ENCODE results near the gene MYOM1.

Gene MYOM1

DNA sequence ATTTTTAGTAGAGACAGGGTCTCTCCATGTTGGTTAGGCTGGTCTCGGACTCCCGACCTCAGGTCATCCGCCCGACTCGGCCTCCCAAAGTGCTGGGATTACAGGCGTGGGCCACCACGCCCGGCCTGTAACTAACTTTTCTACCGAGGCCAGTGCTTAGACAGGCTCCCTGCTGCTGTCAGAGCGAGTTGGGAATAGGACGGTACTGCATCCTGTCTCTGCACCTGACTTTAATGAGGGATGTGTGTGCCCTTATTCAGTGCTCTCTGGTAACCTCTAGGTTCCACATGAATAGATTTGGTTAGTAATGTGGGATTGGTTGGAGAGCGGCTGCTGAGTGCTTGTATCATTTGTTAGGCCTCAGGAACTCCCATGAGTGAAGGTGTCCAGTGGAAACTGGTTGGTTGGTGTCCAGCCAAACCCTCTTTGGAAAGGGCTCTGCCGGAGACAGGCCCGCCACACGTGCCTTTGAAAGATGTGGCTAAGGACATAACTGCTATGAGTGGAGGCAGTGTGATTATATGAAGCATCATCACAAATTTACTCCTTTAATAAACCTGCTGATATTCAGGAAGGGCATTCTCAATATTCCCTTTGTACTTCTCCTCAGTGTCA, 36.6 kb downstream of the MYOM1 start:
- DNase-seq, result no peak

DNA sequence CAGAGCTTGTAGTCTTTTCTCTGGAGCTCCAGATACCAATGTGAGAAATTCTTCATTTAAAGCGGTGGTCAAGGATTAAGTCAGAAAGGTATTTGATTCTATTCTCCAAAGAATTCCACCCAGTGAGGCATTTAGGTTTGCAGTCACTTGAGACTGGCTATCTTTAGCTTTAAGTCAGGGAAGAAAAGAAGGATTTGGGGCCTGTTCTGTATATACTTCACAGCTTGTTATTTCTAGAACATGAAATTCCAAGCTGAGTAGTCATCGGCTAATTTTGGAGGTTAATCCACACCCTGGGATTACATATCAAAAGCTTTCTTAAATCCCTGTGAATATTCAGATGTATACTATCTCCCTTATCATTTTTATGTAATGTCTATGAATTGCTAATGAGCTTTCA, 39.4 kb downstream of the MYOM1 start:
- no peak for DNase-seq

DNA sequence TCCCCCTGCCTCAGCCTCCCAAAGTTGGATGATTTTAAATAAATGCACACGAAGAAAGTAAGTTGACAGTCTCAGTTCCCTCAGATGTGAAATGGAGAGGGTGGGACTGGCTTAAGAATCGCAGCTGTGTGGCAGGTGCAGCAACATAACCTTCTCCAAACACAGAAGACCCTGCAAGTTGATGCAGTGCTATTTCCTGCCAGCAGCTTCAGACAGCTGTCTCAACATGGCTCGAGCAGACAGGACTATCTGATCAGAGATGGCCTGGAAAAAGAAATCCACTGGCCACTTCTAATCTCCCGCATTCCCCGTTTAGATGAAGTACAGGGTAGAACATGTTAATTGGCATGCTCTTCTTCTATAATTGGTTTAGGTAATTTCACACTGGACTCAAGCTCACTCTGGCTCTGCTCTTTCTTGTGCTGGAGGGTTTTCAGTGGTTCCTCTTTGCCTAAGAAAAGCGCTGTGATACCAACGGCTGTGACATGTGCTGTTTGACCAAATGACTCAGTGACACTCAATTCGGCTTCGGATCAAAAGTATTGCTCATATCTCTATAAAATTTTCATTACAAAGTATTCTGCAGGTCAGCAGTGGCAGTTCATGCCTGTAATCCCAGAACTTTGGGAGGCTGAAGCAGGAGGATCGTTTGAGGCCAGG, 40.2 kb downstream of the MYOM1 start:
- DNase-seq, result no peak

DNA sequence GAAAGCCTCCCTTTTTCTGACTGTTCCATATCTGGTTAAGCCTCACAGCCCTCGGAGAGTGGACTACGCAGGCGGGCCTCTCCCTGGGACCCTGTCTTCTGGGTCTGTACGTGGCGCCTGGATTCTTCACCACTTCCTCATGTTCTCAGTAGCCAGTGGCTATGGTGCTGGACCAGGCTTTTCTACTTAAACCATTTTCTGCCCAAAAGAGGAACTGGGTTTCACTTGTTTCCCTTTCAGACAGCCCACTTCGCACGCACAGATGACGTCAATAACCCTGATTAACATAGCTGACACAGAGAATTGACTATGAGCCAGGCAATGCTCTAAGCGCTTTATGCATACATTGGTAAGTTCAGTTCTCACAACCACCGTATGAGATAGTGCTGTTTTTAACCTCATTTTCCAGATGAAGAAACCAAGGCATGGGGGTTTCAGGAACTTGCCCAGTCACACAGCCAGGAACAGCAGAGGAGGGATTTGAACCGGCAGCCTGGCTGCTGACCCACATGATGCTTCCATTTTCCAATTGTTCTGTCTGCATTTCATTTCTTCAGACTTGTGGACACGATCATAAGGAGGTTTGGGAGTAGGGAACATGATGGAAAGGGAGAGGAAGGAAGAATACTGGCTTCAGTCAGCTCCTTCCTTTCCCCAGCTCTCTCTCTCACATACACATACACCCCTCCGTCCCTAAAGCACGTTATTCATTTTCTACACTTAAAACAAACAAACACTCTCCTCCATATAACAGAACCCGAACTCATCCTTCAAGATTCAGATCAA, 41.7 kb downstream of the MYOM1 start:
- no peak for DNase-seq

DNA sequence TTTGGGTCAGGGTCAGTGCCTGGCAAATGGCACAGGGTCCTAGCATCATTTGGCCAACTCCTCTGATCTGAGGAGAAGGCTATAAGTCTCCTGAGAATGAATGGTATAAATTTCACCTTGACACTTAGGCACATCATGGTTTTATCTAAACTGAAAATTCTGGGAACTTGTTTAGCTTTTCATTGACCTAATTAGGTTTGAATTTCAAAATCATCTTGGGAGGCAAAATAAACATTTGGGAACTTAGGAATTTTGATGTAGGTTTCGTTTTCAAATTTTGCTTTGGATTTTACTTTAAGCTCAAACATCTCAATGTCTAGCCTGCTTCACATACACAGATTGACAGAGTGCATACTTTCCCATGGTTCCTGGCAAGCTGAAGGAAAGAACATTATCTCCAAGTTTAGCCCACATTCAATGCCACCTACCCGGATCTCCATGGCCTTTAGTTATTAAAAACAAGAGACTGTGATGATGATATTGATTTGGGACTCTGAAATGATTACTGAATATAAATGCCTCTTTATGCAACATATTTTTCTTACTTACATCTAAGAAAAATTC, 44.5 kb downstream of the MYOM1 start:
- DNase-seq, result no peak

DNA sequence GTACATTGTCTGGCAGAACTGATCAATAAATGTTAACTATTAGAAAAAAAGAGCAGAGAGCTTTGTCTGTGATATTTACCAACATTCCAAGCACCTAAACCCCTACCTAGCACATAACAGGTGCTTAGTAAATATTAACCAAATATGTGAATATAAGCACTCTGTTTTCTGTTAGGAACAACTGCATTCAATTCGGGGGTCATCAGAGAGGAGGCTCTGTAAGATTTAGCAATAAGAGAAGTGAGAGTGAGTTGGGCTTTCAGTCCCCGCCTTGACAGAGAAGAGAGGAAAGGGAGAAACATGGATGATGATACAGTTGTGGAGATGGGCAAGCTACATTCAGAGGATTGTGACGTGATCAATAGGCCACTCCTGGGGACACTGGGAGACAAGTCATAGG, 47.7 kb downstream of the MYOM1 start:
- DNase-seq, result no peak

DNA sequence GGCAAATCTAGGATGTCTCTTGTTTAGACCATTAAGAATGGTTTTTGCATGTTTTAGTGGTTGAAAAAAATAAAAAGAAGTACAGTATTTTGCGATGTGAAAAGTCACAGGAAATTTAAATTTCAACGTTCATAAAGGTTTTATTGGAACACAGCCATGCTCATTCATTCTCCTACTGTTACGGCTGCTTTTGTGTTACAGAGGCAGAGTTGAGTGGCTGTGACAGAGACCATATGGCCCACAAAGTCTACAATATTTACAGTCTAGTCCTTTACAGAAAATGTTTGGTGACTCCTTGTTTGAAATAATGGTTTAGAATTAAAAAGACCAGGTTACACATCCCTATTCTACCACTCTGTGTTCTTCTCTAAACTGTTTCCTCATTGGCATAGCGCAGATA, 48.1 kb downstream of the MYOM1 start:
- DNase-seq, result no peak

DNA sequence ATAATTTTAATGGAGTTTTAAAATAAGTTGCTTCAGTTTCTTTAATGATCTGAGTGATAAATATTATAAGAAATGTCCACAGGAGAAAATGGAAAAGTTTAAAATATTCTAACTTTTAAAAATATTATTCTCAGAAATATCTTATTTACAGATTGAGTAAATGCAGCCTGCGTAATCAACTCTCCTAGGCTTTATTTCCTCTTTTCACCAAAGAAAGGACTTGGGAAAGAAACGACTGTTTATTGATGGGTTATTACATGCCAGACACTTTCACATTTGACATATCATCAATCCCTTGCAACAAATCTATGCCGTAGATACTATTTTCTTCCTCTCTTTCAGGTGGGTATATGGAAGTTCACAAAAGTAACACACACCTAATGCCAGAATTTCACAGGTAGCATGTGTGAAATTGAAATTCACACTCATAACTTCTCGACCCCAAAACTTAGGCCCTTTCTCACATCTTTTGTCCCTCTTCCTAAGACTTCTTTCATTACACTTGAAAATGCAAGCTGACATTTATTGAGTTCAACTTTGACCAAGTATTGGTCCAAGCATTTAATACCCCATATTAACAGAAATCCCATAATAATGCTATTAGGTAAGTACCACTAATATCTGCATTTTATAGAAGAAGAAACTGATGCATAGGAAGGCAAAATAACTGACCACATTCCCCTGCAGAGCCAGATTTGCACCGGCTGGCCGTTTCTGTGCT, 49.2 kb downstream of the MYOM1 start:
- DNase-seq, result no peak

DNA sequence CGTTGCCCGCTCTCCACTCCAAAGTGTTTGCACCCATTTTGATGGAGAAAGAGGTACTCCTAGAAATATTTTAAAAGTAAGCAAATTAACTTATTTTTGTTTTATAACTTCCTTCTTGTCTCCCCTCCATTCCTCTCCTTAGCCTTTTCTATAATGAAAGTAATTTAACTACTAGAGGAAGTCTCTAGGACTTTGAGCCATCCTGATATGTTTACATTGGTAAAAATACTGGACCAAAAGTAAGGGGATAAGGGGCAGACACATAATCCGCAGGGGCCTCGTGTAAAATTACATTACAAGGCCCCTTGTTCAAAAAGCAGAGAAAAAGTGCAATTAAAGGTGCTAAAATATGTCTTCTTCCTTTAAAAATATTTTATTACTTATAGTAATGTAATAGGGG, 55.4 kb downstream of the MYOM1 start:
- no peak for DNase-seq

DNA sequence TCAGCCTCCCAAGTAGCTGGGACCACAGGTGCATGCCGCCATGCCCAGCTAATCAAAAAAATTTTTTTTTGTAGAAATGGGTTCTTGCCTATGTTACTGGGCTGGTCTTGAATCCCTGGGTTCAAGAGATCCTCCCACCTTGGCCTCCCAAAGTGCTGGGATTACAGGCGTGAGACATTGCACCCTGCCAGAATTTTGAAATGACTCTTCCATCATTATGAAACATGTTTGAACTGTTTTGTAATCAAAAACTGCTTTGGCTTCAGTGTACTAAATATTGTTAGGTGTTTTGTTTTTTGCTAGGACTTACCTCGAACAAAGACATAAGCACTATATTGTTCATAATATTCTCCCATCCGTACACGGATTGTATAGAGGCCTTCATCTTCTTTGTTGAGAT, 55.8 kb downstream of the MYOM1 start:
- DNase-seq, result no peak

DNA sequence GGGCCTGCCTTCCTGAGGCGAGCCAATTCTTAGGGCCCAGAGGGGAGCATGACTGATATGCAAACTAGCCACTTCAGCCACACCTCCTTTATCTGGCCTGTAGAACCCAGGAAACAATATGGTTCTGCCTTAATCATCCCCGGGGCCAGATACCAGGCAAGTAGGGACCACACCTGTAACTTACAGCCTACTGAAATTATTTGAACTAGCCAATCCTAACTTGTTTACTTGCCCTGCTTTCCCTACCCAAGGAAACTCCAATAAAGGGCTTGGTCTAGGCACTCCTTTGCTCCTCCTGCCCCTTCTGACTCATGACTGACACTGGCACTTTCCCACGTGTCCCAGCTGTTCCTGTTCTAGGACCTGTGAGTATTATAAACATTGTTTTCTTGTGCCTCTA, 57.6 kb downstream of the MYOM1 start:
- DNase-seq, result no peak

DNA sequence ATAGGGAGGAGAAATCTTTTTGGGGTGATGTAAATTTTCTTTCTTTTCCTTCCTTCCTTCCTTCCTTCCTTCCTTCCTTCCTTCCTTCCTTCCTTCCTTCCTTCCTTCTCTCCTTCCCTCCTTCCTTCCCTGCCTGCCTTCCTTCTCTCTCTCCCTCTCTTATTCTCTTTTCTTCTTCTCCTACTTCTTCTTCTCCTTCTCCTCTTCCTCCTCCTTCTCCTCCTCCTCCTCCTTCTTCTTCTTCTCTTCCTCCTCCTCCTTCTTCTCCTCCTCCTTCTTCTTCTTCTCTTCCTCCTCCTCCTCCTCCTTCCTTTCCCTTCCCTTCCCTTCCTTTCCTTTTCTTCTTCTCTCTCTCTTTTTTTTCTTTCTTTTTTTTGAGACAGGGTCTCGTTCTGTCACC, 59.9 kb downstream of the MYOM1 start:
- DNase-seq, result no peak

DNA sequence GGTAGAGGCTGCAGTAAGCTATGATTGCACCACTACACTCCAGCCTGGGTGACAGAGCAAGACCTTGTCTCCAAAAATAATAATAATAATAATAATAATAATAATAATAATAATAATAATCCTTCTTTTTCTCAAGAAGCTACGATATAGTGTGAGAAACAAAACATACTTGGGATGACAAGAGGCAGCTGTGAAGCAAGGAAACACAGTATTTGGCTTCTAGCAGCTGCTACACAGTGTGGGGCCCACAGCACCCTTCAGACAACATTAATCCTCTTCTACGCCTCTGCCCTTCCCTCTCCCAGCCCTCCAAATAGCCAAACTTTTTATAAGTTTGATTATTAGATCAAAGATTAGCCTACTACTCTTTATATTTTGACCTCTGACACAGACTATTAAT, 62.2 kb downstream of the MYOM1 start:
- no peak for DNase-seq

DNA sequence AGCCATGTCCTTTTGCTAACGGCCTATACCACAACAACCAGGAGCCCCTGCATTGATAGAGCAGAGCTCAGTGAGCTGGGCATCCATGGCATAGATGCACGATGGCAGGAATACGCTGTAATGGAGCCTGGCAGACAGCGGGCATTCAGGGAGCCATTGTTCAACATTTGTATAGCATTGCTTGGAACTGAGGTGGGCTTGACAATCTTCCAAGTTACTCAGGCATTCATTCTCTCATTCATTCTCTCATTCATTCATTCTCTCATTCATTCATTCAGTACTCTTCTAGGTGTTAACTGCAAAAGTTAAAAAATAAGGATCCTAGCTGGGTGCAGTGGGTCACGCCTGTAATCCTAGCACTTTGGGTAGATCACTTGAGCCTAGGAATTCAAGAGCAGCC, 62.7 kb downstream of the MYOM1 start:
- DNase-seq, result no peak

DNA sequence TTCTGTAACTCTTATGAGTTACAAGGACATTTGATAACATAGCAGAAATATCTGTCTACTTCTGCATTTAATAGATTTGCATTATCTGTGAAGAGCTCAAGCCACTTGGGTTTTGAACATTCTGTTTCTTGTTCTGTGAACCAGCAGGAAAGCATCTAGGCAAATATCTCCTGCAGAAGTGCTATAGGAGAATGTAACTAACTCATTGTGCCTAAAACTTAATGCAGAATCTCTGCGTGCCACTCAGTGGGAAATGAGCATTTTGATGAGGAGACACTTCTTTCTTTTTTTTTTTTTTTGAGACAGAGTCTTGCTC, 63.5 kb downstream of the MYOM1 start:
- DNase-seq, result no peak

DNA sequence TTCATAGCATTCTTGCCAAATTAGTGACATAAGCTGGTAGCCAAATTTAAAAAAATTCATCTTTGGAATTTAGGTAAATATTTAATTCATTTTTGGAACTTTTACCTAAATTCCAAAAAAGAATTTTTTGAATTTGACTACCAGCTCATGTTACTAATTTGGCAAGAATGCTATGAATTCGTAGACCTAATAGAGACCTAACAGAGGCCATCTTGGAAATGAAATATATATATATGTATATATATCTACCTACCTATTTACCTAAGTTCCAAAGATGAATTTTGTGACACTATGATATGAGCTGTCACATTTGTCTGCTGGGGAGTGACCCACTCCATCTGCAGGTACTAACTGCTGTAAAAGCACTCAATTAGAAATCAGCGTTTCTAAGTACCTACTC, 65.6 kb downstream of the MYOM1 start:
- DNase-seq, result no peak

DNA sequence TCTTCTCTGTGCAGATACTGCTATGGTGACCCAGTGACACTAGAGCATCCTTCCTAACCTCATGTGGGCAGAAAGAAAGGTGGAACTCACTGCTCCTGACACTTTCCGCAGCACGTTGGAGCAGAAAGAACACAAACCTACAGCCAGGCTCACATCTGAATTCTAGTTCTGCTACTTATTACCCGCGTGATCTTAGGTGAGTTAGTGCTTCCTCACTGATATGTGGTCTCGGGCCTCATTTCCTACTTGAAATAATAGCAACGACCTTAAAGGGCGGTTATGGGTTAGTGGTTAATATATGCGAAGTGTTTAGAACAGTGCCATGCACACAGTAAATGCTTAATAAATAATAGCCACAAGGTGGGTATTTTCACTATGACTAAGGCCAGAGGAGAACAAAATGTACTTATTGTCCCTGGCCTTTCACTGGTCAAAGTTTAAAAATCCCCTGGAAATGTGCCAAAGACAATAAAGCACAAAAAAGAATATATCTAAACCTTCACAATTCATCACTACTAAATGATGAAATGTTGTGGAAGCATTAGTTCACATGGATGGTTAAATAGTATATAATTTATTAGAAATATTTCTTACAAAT, 66.6 kb downstream of the MYOM1 start:
- DNase-seq, result no peak

DNA sequence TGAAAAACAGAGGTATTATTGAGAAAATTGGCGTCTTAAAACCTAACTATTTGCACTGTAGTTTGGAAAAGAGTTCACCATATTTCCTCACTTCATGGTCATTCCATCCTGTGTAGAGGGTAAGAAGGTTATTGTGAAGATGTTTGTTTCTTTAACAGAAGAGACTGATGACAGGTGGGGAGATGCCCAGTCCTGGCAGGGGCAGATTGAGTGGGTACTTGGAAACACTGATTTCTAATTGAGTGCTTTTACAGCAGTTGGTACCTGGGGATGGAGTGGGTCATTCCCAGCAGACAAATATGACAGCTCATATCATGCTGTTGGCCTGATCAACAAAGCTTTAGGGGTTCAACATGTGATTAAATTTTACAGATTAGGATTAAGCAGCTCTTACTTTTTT, 67.5 kb downstream of the MYOM1 start:
- DNase-seq, result no peak

DNA sequence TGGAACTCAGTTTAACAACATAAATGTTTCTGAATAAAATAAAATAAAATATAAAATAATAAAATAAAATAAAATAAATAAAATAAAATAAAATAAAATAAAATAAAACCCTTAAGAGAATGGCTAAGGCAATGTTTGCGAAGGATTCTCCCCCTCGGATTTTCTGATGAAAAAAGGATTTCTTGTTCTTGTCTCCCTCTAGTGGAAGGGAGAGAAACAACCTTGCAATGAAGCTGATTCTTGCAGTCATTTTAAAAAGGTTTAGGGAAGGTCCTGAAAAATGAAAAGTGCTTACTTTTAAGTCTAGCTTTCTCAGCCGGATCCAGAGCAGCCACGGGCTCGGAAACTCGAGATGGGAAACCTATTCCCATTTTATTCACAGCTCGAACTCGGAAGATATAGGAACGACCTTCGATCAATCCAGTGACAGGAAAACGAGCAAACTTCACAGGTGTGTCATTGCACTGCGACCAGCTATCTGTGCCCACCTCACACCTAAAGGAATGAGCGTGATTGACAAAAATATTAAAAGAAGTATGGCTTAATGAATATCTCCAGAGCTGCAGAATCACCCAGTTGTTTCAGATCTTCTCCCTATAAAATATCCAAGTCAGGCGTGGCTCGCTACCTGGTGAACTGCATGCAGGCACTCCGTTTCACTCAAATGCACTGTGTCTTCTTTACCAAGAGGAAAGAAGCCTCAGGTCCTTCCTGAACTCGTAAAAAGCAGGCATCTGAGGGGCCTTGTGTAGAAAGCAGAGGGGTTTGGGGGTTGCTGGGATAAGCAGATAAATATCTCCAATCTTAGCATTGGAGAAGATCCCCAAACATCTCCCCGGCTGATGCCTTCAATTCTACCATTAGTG, 68.1 kb downstream of the MYOM1 start:
- no peak for DNase-seq

DNA sequence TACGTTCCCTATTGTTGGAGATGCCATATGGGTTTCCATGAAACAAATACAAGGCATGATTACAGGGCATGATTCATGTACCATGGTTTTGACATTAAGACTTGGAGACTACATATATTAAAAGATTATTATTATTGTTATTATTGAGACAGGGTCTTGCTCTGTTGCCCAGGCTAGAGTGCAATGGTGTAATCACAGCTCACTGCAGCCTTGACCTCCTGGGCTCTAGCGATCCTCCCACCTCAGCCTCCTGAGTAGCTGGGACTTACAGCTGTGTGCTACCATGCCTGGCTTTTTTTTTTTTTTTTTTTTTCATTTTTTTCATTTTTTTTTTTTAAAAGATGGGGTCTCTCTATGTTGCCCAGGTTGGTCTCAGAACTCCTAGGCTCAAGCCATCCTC, 69.1 kb downstream of the MYOM1 start:
- no peak for DNase-seq

DNA sequence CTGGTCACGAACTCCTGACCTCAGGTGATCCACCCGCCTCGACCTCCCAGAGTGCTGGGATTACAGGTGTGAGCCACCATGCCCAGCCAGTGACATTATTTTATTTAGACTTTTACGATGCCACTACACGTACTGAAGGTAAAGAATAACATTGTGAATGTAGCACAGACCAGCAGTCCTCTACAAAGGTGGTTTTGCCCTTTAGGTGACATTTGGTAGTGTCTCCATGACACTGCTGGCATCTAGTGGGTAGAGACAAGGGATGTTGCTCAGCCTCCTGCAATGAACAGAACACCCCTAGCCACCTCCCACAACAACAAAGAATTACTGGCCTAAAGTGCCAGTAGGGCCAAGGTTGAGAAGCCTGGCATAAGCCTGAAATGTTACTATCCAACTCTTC, 69.5 kb downstream of the MYOM1 start:
- no peak for DNase-seq

DNA sequence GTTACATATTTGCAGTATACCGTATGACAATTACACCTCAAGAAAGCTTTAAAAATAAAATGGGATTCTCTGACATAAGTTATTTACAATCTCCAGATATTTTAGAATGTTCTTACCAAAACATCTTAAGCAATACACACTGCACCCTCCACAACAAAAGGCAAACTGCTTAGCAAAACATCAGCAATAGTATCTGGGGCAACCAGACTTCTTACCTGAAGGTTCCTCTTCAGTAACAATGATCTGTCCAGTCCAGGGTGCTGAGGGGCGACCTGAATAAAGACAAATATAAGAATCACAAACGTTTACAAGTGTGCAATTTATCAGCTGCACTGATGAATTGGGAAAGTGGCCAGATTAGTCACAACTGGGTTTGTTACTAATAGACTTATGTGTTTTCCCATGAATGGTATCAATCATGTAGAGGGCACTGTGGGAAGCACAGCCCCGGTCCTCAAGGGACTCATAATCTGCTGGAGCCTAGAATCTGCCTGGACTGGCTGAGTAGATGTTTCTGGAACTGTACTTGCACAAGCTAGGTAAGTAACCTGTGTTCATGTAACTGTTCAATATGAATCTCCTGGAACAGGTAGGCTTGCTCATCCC, 70.7 kb downstream of the MYOM1 start:
- DNase-seq, result no peak
